ENCODE results near the gene CLIP4. TPM values are rescaled to one million over a fixed set of nuclear protein-coding genes. Genes with fewer than 3 reads are reported as not detected.

CLIP4 gene
- total and polyA plus RNA-seq, 2 of the 13 experiments (the other 11 are each of a cell fraction or from before 2014, with no cell fraction given), result 0.46 to 0.49 TPM

DNA sequence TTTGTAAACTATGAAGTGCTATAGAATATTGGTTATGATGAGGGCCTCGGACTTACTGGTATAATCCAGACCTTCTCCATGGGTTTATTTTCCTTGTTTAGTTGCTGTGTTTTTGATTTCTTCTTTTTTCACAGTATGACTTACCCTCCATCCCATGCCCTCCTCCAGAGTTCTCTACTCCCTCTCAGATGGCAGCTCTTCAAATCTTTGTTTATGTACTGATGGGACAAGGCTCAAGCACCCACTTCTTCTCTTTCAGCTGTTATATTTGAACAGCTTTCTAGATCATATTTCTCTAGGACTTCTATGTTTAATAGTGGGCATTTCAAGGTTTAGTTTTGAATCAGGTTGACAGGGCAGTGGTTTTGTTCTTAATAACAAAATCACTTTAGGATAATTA lies 43.9 kb downstream of the CLIP4 start (continued):
- TF ChIP-seq, protein P1, sequence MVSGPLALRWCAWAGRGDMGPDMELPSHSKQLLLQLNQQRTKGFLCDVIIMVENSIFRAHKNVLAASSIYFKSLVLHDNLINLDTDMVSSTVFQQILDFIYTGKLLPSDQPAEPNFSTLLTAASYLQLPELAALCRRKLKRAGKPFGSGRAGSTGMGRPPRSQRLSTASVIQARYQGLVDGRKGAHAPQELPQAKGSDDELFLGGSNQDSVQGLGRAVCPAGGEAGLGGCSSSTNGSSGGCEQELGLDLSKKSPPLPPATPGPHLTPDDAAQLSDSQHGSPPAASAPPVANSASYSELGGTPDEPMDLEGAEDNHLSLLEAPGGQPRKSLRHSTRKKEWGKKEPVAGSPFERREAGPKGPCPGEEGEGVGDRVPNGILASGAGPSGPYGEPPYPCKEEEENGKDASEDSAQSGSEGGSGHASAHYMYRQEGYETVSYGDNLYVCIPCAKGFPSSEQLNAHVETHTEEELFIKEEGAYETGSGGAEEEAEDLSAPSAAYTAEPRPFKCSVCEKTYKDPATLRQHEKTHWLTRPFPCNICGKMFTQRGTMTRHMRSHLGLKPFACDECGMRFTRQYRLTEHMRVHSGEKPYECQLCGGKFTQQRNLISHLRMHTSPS (CRISPR knock-in tag; IDR thresholded peaks at IDR 0.05; ENCODE audit: low read depth), result no peak

DNA sequence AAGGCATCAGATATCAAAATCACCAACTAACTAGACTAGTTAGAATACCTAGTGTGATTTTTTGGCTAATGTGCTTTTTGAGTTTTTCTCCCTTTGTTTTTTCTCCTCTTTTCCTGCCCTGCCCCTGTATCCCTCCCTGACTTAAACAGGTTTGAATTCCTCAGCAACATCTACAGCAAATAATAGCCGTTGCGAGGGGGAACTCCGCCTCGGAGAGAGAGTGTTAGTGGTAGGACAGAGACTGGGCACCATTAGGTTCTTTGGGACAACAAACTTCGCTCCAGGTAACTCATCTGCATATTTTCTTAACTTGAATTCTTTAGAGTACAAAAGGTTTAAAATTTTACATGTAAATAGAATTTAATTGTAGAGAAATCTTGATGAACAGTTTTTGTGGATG lies 45.0 kb downstream of the CLIP4 start:
- no peak overlapping the region for H3K4me2 ChIP-seq (ENCODE audit: low read depth, low read length)
- no TSS peak for BruUV-seq (replicated peaks)
- ATAC-seq (no peak), FAIRE-seq (no peak), DNase-seq (ENCODE audit: low spot score) (no peak)
- H3K27me3 ChIP-seq (ENCODE audit: control insufficient read depth in 1 of 2, insufficient read depth in 2 of 2, low read length in 2 of 2), result no peaks in the 10 kb centered on the region
- H3K4me3 ChIP-seq (replicated peaks in 1 of 3; ENCODE audit: insufficient read depth in 1 of 3, low read depth in 2 of 3, low read length in 3 of 3), result no peak overlapping the region
- in situ Hi-C loops (cut with HindIII; ENCODE audit: extremely low pct_ligation_motif_present, low pct_unique_long_range_greater_than_20kb), result no loop called here
- H2AFZ ChIP-seq (ENCODE audit: low read length), result no peak overlapping the region
- H3K36me3 ChIP-seq (replicated peaks in 1 of 2; ENCODE audit: control insufficient read depth in 1 of 2, insufficient read depth in 2 of 2, low read length in 2 of 2), result no peaks in the 10 kb centered on the region
- H3K9ac ChIP-seq (ENCODE audit: insufficient read depth, low read depth, low read length), result no peak overlapping the region
- CTCF ChIA-PET (ENCODE audit: low intra/inter-chr PET ratio, low total read pairs), result no interaction called here
- peaks cover 5% of the 10 kb centered on the region for H3K4me1 ChIP-seq (ENCODE audit: insufficient read depth, low read length)
- H3K9me3 ChIP-seq (ENCODE audit: low read length), result no peaks in the 10 kb centered on the region
- no peak overlapping the region for H3K27ac ChIP-seq (ENCODE audit: extremely low read length, insufficient read depth, low read length)
- POLR2A ChIA-PET, result no interaction called here
- intact Hi-C loops (cut with micrococcal nuclease; ENCODE audit: unreplicated experiment), result no loop called here
- WGBS (ENCODE audit: low lambda C conversion rate), result 47% methylated on average over 5 of the region's 5 CpGs
- no peaks in the 10 kb centered on the region for H3K79me2 ChIP-seq (ENCODE audit: insufficient read depth, low read length)
- no peak for TF ChIP-seq AGO2 (optimal IDR thresholded peaks at IDR 0.05; ENCODE audit: low read depth, low read length)
- TF ChIP-seq, protein P2, sequence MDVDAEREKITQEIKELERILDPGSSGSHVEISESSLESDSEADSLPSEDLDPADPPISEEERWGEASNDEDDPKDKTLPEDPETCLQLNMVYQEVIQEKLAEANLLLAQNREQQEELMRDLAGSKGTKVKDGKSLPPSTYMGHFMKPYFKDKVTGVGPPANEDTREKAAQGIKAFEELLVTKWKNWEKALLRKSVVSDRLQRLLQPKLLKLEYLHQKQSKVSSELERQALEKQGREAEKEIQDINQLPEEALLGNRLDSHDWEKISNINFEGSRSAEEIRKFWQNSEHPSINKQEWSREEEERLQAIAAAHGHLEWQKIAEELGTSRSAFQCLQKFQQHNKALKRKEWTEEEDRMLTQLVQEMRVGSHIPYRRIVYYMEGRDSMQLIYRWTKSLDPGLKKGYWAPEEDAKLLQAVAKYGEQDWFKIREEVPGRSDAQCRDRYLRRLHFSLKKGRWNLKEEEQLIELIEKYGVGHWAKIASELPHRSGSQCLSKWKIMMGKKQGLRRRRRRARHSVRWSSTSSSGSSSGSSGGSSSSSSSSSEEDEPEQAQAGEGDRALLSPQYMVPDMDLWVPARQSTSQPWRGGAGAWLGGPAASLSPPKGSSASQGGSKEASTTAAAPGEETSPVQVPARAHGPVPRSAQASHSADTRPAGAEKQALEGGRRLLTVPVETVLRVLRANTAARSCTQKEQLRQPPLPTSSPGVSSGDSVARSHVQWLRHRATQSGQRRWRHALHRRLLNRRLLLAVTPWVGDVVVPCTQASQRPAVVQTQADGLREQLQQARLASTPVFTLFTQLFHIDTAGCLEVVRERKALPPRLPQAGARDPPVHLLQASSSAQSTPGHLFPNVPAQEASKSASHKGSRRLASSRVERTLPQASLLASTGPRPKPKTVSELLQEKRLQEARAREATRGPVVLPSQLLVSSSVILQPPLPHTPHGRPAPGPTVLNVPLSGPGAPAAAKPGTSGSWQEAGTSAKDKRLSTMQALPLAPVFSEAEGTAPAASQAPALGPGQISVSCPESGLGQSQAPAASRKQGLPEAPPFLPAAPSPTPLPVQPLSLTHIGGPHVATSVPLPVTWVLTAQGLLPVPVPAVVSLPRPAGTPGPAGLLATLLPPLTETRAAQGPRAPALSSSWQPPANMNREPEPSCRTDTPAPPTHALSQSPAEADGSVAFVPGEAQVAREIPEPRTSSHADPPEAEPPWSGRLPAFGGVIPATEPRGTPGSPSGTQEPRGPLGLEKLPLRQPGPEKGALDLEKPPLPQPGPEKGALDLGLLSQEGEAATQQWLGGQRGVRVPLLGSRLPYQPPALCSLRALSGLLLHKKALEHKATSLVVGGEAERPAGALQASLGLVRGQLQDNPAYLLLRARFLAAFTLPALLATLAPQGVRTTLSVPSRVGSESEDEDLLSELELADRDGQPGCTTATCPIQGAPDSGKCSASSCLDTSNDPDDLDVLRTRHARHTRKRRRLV (CRISPR knock-in tag; IDR thresholded peaks at IDR 0.05), result no peak
- TF ChIP-seq SOX6 (IDR thresholded peaks at IDR 0.05), result no peak
- TF ChIP-seq SOX6 (CRISPR knock-in tag; IDR thresholded peaks at IDR 0.05), result no peak
- no peak for TF ChIP-seq NFKBIZ (CRISPR knock-in tag; IDR thresholded peaks at IDR 0.05)
- TF ChIP-seq, protein P3, sequence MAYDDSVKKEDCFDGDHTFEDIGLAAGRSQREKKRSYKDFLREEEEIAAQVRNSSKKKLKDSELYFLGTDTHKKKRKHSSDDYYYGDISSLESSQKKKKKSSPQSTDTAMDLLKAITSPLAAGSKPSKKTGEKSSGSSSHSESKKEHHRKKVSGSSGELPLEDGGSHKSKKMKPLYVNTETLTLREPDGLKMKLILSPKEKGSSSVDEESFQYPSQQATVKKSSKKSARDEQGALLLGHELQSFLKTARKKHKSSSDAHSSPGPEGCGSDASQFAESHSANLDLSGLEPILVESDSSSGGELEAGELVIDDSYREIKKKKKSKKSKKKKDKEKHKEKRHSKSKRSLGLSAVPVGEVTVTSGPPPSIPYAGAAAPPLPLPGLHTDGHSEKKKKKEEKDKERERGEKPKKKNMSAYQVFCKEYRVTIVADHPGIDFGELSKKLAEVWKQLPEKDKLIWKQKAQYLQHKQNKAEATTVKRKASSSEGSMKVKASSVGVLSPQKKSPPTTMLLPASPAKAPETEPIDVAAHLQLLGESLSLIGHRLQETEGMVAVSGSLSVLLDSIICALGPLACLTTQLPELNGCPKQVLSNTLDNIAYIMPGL (CRISPR knock-in tag; IDR thresholded peaks at IDR 0.05; ENCODE audit: borderline replicate concordance in 1 of 2, low read depth in 1 of 2), result no peak
- H4K20me1 ChIP-seq (ENCODE audit: insufficient read depth, low read length), result no peaks in the 10 kb centered on the region
